Suprapubic skin (tissue), 4 donors: ENCODE results near the gene KRT23. TPM values are rescaled to one million over a fixed set of nuclear protein-coding genes. Genes with fewer than 3 reads are reported as not detected.

ENCODE experiments used
- DNase-seq, 2 donors: peaks; one replicate each; pipeline ENCODE4 v3.0.0-alpha.2; 2019; ENCODE audit warnings: low spot score in 2 of 2
- H3K27ac ChIP-seq: fragments of 200-600 bp; sonication (generic); one replicate; pipeline ENCODE4 v1.5.1; 2019
- H3K27me3 ChIP-seq: fragments of 200-600 bp; sonication (generic); one replicate; pipeline ENCODE4 v1.5.1; 2019
- H3K36me3 ChIP-seq: fragments of 200-600 bp; sonication (generic); one replicate; pipeline ENCODE4 v1.5.1; 2019
- H3K4me1 ChIP-seq: fragments of 200-600 bp; sonication (generic); one replicate; pipeline ENCODE4 v1.5.1; 2019
- H3K4me3 ChIP-seq: fragments of 200-600 bp; sonication (generic); one replicate; pipeline ENCODE4 v1.5.1; 2019; ENCODE audit warnings: mild to moderate bottlenecking
- H3K9me3 ChIP-seq: fragments of 200-600 bp; sonication (generic); one replicate; pipeline ENCODE4 v1.5.1; 2019
- EP300 ChIP-seq: sonication (generic); formaldehyde crosslinking; IDR thresholded peaks from one replicate; pipeline ENCODE4 v1.6.1; 2017; ENCODE audit warnings: antibody characterized with exemption
- POLR2A ChIP-seq, 2 donors: fragments of 450-650 bp; IDR thresholded peaks; one replicate each; pipeline ENCODE4 v1.6.1; 2017; ENCODE audit warnings: antibody characterized with exemption in 2 of 2, mild to moderate bottlenecking in 2 of 2, moderate library complexity in 2 of 2
- POLR2AphosphoS5 ChIP-seq, 3 donors: sonication (generic); formaldehyde crosslinking; IDR thresholded peaks; one replicate each; pipeline ENCODE4 v1.6.1; 2017; ENCODE audit warnings: antibody characterized with exemption in 3 of 3
- WGBS: methylation state at CpG from one replicate; pipeline ENCODE4 v1.1.5; 2018; 5-methylcytosine and 5-hydroxymethylcytosine counted together
- total RNA-seq, 4 donors: library from RNA; depleted of rRNA; stranded (reverse); fragments of >200 nt; gene quantifications; one replicate each; pipeline ENCODE4 v1.1.0, GENCODE V29; 2016
- TF ChIP-seq, protein P1 (sequence below), 2 donors: fragments of 200-600 bp in 1 of 2; fragments of 450-650 bp in 1 of 2; sonication (generic) in 1 of 2; IDR thresholded peaks; one replicate each; pipeline ENCODE4 v1.5.1; 2016 to 2019; ENCODE audit warnings: antibody characterized with exemption in 2 of 2, mild to moderate bottlenecking in 1 of 2, moderate library complexity in 1 of 2

The KRT23 gene
- total RNA-seq, 4 donors from 2014 or later, result 84.6 to 310 (median 217) TPM

DNA sequence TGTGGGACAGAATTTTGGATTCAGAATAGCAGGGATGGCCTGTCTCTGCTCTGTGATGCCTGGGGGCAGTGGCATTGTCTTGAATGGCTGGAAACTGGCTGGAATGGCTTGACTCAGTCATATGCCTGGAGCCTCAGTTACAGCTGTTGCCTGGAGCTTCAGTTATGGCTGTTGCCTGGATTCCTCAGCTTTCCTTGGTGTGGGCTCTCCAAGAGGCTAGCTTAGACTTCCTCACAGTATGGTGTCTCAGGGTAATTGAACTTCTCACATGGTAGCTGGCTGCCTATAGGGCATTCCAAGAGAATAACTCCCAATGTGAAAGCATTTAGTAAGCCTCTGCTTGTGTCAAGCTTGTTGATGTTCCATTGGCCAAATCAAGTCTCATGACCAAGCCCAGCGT is 21.1 kb downstream of the KRT23 start:
- Histone ChIP-seq H3K27ac (no peak overlapping the region), H3K27me3 (no peaks in the 10 kb centered on the region)
- WGBS, result 0% methylated on average over 1 of the region's 1 CpG

DNA sequence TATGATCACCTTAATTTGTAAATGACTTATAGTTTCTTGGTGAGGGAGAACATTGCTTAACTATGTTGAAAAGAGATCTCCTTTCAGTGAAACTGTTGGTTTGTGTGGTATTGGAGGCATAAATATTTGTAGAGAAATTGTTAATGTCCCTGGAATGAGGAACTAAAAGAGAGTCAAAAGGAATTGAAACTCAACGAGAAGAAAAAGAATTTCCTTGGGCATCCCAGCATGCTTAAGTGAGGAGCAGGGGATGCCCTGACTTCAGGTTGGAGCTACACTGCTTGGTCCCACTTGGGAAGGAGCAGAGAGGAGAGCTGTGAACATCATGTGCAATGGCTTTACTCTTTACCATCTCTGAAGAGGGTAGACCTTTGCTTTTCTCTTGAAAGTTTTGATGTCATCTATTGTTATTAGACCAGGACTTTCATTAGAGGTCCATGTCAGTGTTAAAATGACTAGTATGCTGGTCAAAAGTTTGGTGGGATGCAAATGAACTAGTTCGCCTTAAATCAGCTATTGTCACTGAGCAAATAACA is 21.7 kb downstream of the KRT23 start:
- Histone ChIP-seq H3K9me3 (no peaks in the 10 kb centered on the region), H3K4me1 (peaks cover 41% of the 10 kb centered on the region), H3K36me3 (no peaks in the 10 kb centered on the region), H3K27me3 (no peaks in the 10 kb centered on the region), H3K4me3 (no peak overlapping the region), H3K27ac (peak overlapping the region; percentile 49)
- TF ChIP-seq POLR2AphosphoS5 (IDR thresholded peaks at IDR 0.05), result no peak
- TF ChIP-seq POLR2A (IDR thresholded peaks at IDR 0.05), result no peak
- TF ChIP-seq EP300, result no peak
- TF ChIP-seq, protein P1, sequence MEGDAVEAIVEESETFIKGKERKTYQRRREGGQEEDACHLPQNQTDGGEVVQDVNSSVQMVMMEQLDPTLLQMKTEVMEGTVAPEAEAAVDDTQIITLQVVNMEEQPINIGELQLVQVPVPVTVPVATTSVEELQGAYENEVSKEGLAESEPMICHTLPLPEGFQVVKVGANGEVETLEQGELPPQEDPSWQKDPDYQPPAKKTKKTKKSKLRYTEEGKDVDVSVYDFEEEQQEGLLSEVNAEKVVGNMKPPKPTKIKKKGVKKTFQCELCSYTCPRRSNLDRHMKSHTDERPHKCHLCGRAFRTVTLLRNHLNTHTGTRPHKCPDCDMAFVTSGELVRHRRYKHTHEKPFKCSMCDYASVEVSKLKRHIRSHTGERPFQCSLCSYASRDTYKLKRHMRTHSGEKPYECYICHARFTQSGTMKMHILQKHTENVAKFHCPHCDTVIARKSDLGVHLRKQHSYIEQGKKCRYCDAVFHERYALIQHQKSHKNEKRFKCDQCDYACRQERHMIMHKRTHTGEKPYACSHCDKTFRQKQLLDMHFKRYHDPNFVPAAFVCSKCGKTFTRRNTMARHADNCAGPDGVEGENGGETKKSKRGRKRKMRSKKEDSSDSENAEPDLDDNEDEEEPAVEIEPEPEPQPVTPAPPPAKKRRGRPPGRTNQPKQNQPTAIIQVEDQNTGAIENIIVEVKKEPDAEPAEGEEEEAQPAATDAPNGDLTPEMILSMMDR (IDR thresholded peaks at IDR 0.05), result no peak
- DNase-seq, result no peak
- WGBS, result 57% methylated on average over 2 of the region's 2 CpGs

More for the DNA sequence above, 21.1 kb downstream of the KRT23 start:
- Histone ChIP-seq H3K4me3 (no peak overlapping the region), H3K9me3 (no peaks in the 10 kb centered on the region), H3K4me1 (peaks cover 36% of the 10 kb centered on the region), H3K36me3 (no peaks in the 10 kb centered on the region)
- DNase-seq, result no peak
- TF ChIP-seq EP300 (no peak), POLR2AphosphoS5 (IDR thresholded peaks at IDR 0.05) (no peak), POLR2A (IDR thresholded peaks at IDR 0.05) (no peak)
- TF ChIP-seq, protein P1 (IDR thresholded peaks at IDR 0.05), result no peak

DNA sequence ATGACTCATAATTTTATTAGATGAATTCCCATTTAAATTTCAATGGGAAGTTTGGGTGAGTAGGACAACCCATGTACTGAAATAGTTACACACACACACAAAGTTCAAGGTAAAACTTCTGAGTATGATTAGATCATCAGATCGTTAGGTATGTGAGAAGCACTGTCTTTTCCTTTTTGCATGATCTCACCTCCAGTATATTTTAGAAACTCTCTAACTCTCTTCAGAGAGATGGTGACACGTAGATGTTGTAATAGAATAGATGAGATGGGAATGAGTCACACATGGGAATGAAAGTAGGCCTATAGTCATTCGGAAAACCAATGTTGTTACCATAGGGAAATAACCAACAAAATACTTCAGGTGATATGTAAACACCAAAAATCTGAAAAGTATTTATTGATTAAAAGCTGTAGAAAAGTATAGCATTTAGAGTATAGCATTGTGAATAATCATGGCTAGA is 22.2 kb downstream of the KRT23 start:
- no peak for DNase-seq
- Histone ChIP-seq H3K27ac (peak overlapping the region; percentile 49), H3K27me3 (no peaks in the 10 kb centered on the region), H3K4me3 (no peak overlapping the region), H3K9me3 (no peaks in the 10 kb centered on the region), H3K36me3 (no peaks in the 10 kb centered on the region), H3K4me1 (peaks cover 44% of the 10 kb centered on the region)
- TF ChIP-seq EP300 (no peak), POLR2AphosphoS5 (IDR thresholded peaks at IDR 0.05) (no peak), POLR2A (IDR thresholded peaks at IDR 0.05) (no peak)
- TF ChIP-seq, protein P1 (IDR thresholded peaks at IDR 0.05), result no peak
- 27% methylated on average over 3 of the region's 3 CpGs for WGBS

DNA sequence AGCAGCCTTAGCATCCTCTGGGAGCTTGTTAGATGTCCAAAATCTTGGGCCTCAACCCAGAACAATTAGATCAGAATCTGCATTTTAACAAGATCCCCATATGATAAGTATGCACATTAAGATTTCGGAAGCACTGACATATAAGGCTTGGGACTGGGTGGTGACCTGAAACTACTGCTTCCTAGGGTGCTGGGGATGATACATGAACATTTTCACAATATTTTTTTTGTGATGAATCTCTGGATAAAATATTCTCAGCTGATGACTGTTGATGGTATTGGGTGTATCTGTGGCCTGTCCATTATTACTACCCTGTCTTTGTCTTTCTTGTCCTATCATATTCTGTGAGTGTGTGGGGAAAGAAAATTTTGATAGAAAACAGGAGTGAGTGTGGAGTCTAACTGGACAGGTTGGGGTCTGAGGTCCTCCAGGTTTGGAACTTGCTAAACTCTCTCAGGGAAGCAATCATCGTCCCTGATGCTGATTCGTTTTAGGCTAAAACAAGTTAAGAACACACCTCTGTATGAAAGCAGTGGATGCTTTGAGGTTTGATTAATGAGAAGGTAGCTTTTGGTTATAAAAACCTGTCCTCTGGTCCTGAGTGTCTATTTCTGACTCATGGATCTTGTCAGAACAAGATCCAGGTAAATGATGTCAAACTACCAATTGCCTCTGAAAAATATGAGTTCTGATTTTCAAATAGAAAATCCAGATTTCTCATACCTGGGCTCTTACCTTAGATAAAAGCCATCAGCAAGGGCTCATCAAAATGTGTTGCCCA is 23.2 kb downstream of the KRT23 start:
- Histone ChIP-seq H3K9me3 (no peaks in the 10 kb centered on the region), H3K27ac (no peak overlapping the region), H3K36me3 (no peaks in the 10 kb centered on the region), H3K4me1 (peaks cover 53% of the 10 kb centered on the region), H3K27me3 (no peaks in the 10 kb centered on the region), H3K4me3 (no peak overlapping the region)
- TF ChIP-seq EP300, result no peak
- TF ChIP-seq, protein P1 (IDR thresholded peaks at IDR 0.05), result no peak
- TF ChIP-seq POLR2A (IDR thresholded peaks at IDR 0.05), result no peak
- TF ChIP-seq POLR2AphosphoS5 (IDR thresholded peaks at IDR 0.05), result no peak
- WGBS, result 56% methylated on average over 3 of the region's 3 CpGs
- no peak for DNase-seq

DNA sequence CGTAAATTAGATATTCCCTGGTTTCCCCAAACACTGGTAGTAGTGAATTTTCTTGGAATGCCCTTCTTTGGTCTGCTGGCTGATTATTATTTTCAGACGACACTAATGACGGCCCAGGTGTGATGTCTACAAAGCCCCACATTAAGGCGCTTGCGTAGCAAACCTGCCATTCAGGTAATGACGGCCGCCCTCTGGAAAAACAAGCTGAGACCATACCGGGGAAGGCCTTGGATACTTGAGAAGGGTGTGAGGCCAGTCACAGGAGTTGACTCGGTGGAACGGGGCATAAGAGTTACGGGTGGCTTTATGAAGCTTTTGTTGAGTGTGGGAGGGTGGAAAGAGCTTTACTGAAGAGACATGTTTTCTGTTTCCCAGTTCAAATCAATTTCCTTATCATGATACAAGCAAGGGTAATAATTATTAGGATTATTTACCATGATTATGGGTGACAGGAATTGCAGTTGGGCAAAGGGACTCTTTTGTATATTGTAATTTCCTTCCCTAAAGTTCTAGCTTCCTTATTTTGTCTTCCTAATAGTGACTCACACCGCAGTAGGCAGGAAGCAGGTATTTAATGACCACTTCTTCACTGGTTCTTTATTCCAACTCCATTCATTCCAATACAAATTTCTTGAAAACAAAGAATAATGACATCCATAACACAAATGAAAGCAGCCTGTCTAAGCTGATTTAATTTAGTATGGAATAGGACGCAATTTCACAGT is 24.8 kb downstream of the KRT23 start:
- peaks cover 53% of the 10 kb centered on the region for H3K4me1 ChIP-seq
- no peaks in the 10 kb centered on the region for H3K36me3 ChIP-seq
- no peak for DNase-seq
- 87% methylated on average over 13 of the region's 13 CpGs for WGBS
- no peaks in the 10 kb centered on the region for H3K9me3 ChIP-seq
- no peaks in the 10 kb centered on the region for H3K27me3 ChIP-seq
- TF ChIP-seq POLR2AphosphoS5 (IDR thresholded peaks at IDR 0.05), result no peak
- TF ChIP-seq POLR2A (IDR thresholded peaks at IDR 0.05), result no peak
- TF ChIP-seq, protein P1 (IDR thresholded peaks at IDR 0.05), result no peak
- no peak for TF ChIP-seq EP300
- H3K4me3 ChIP-seq, result no peak overlapping the region
- no peak overlapping the region for H3K27ac ChIP-seq
